DOHH2 (cell line): Measurements from ENCODE around the gene TUBD1.
A peak's percentile ranks its signal among the peaks of the same experiment; 100 is the strongest.
"Not testable (repeated sequence)": the region's sequence is repeated elsewhere in the genome, so short reads cannot be mapped to it uniquely, and the experiment has no call there.

Experiments used
- H3F3A ChIP-seq: fragments of 200-600 bp; sonication (generic), shearing (Covaris generic); 2 replicates; pipeline ENCODE4 v1.6.0; 2016; ENCODE audit warnings: antibody characterized with exemption, mild to moderate bottlenecking; ENCODE audit not compliant: control insufficient read depth, insufficient read depth
- H3K27ac ChIP-seq: fragments of 200-600 bp; sonication (generic); 2 replicates; pipeline ENCODE4 v1.5.1; 2014; ENCODE audit warnings: low read depth, mild to moderate bottlenecking, low read length, moderate library complexity
- H3K27me3 ChIP-seq: fragments of 200-600 bp; sonication (generic); 2 replicates; pipeline ENCODE4 v1.6.1; 2014; ENCODE audit warnings: mild to moderate bottlenecking, low read length, mixed read lengths; ENCODE audit not compliant: control insufficient read depth
- H3K36me3 ChIP-seq: fragments of 200-600 bp; sonication (generic); 2 replicates; pipeline ENCODE4 v1.6.1; 2014; ENCODE audit warnings: mild to moderate bottlenecking, low read length, moderate library complexity, mixed read lengths; ENCODE audit not compliant: control insufficient read depth
- H3K4me1 ChIP-seq: fragments of 200-600 bp; sonication (generic); 2 replicates; pipeline ENCODE4 v1.6.1; 2014; ENCODE audit warnings: mild to moderate bottlenecking, low read length, mixed read lengths; ENCODE audit not compliant: control insufficient read depth
- H3K4me2 ChIP-seq: fragments of 200-600 bp; sonication (generic); 2 replicates; pipeline ENCODE4 v1.6.0; 2014; ENCODE audit warnings: mild to moderate bottlenecking, low read length, moderate library complexity
- H3K4me3 ChIP-seq: fragments of 200-600 bp; sonication (generic); 2 replicates; pipeline ENCODE4 v1.5.1; 2014; ENCODE audit warnings: mild to moderate bottlenecking, low read length, mixed read lengths
- H3K79me2 ChIP-seq: fragments of 200-600 bp; sonication (generic); 2 replicates; pipeline ENCODE4 v1.6.1; 2014; ENCODE audit warnings: mild to moderate bottlenecking, low read length, mixed read lengths; ENCODE audit not compliant: control insufficient read depth
- H3K9me2 ChIP-seq: fragments of 200-600 bp; sonication (generic); replicated peaks from 2 replicates; pipeline ENCODE4 v1.6.1; 2014; ENCODE audit warnings: mild to moderate bottlenecking, low read length, mixed read lengths; ENCODE audit not compliant: control insufficient read depth
- H3K9me3 ChIP-seq: fragments of 200-600 bp; sonication (generic); 2 replicates; pipeline ENCODE4 v1.6.1; 2014; ENCODE audit warnings: antibody characterized with exemption, low read length, mixed read lengths; ENCODE audit not compliant: control insufficient read depth, insufficient read depth
- H4K20me1 ChIP-seq: fragments of 200-600 bp; sonication (generic); 2 replicates; pipeline ENCODE4 v1.6.0; 2014; ENCODE audit warnings: low read depth, mild to moderate bottlenecking, antibody characterized with exemption, low read length, moderate library complexity; ENCODE audit not compliant: control insufficient read depth, insufficient read depth
- EZH2phosphoT487 ChIP-seq: fragments of 200-600 bp; sonication (generic); IDR thresholded peaks from 2 replicates; pipeline ENCODE4 v1.6.1; 2017; ENCODE audit warnings: borderline replicate concordance, mild to moderate bottlenecking, antibody characterized with exemption, low read length, moderate library complexity, mixed read lengths
- TF ChIP-seq, protein P1 (sequence below): fragments of 200-600 bp; sonication (generic); IDR thresholded peaks from one replicate; pipeline ENCODE4 v1.5.1; 2014; ENCODE audit warnings: antibody characterized with exemption, mild to moderate bottlenecking, low read depth, low read length; ENCODE audit not compliant: poor library complexity, severe bottlenecking

The TUBD1 gene

DNA sequence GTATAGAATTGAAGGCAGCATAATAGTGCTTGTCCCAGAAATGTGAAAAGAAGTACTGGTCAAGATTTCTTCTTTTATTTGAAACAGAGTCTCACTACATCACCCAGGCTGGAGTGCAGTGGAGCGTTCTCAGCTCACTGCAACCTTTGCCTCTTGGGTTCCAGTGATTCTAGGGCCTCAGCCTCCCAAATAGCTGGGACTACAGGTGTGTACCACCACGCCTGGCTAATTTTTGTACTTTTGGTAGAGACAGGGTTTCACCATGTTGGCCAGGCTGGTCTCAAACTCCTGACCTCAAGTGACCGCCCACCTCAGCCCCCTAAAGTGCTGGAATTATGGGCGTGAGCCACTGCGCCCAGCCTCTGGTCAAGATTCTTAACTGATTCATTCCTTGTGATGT, 27.9 kb upstream of the TUBD1 start:
- not testable (repeated sequence) for H3K4me1 ChIP-seq, H4K20me1 ChIP-seq, H3K4me3 ChIP-seq, H3K4me2 ChIP-seq, H3K79me2 ChIP-seq, H3K9me3 ChIP-seq, H3F3A ChIP-seq, H3K9me2 ChIP-seq, H3K27me3 ChIP-seq, H3K27ac ChIP-seq
- H3K36me3 ChIP-seq: peaks cover 49% of the 10 kb centered on the region

DNA sequence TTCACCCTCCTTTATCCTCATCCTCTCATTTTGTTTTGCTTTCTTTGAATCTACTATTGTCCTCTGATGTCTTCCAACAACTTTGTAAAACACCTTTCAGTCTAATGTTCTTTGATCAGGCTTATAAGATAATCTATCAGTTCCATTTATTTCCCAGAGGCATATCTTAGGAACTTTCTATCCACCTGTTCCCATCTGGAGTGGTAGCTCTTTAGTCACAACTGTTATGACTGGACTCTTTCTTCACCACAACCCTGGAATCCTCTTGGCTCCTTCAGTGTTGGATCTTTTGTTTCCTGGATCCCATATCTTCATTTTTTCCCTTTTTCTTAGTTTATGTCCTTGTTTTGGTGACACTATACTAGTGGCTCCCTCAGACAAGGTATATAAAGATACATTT, 23.7 kb upstream of the TUBD1 start:
- no peak for TF ChIP-seq EZH2phosphoT487
- TF ChIP-seq, protein P1, sequence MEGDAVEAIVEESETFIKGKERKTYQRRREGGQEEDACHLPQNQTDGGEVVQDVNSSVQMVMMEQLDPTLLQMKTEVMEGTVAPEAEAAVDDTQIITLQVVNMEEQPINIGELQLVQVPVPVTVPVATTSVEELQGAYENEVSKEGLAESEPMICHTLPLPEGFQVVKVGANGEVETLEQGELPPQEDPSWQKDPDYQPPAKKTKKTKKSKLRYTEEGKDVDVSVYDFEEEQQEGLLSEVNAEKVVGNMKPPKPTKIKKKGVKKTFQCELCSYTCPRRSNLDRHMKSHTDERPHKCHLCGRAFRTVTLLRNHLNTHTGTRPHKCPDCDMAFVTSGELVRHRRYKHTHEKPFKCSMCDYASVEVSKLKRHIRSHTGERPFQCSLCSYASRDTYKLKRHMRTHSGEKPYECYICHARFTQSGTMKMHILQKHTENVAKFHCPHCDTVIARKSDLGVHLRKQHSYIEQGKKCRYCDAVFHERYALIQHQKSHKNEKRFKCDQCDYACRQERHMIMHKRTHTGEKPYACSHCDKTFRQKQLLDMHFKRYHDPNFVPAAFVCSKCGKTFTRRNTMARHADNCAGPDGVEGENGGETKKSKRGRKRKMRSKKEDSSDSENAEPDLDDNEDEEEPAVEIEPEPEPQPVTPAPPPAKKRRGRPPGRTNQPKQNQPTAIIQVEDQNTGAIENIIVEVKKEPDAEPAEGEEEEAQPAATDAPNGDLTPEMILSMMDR: no peak
- Histone ChIP-seq H3K27ac (no peak overlapping the region), H3K4me1 (peaks cover 24% of the 10 kb centered on the region), H3K4me2 (no peak overlapping the region), H4K20me1 (no peaks in the 10 kb centered on the region), H3K27me3 (no peaks in the 10 kb centered on the region), H3K9me2 (no peaks in the 10 kb centered on the region), H3K36me3 (peaks cover 70% of the 10 kb centered on the region), H3K9me3 (no peaks in the 10 kb centered on the region), H3K4me3 (no peak overlapping the region), H3F3A (peaks cover 19% of the 10 kb centered on the region), H3K79me2 (peaks cover 10% of the 10 kb centered on the region; the same call in 1 of the 2 replicates)

DNA sequence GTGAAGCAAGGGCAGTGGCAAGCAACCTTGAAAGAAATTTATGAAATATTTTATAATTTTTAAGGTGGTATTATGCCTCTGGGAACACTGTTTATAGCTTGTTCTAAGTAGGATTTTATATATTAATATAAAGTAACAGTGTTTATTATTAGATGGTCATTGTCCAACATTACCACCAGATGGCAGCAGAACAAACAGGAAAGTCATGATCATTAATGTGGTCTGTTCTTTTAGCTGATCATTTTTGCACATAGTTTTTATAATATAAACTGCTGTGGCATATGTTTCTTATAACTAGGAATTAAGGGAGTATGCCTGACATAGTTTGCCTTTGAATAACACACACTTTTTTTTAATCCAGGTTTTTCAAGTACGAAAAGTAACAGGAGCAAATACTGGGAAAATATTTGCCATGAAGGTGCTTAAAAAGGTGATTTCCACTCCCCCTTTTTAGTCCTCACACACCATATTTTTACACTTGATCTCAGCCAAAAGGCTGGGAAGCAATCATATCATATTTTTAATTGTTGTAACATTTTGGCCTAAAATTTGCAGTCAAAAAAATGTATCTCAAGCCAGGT, 21.6 kb upstream of the TUBD1 start:
- Histone ChIP-seq H3F3A (peaks cover 31% of the 10 kb centered on the region), H3K4me2 (peak overlapping the region; percentile 15), H3K9me2 (no peaks in the 10 kb centered on the region), H4K20me1 (no peaks in the 10 kb centered on the region), H3K4me1 (peaks cover 24% of the 10 kb centered on the region), H3K36me3 (peaks cover 53% of the 10 kb centered on the region), H3K4me3 (no peak overlapping the region), H3K9me3 (no peaks in the 10 kb centered on the region), H3K27ac (peak overlapping the region; percentile 48), H3K27me3 (no peaks in the 10 kb centered on the region), H3K79me2 (peaks cover 23% of the 10 kb centered on the region)
- TF ChIP-seq, protein P1: peak; percentile 51
- TF ChIP-seq EZH2phosphoT487: no peak

DNA sequence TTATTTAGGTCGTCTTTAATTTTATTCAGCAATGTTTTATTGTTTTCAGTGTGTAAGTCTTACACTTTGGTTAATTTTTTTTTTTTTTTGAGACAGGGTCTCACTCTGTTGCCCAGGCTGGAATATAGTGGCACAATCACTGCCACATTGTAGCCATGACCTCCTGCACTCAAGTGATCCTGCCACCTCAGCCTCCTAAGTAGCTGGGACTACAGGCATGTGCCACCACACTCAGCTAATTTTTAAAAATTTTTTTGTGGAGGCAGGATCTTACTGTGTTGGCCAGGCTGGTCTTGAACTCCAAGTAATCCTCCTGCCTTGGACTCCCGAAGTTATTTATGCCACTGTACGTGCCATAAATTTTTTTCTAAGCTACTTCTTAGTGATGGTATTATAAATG, 14.7 kb upstream of the TUBD1 start:
- Histone ChIP-seq H3K4me1 (peaks cover 15% of the 10 kb centered on the region), H4K20me1 (no peaks in the 10 kb centered on the region), H3K27ac (no peak overlapping the region), H3K36me3 (peaks cover 18% of the 10 kb centered on the region), H3K79me2 (peaks cover 77% of the 10 kb centered on the region), H3K9me2 (no peaks in the 10 kb centered on the region), H3K27me3 (no peaks in the 10 kb centered on the region), H3F3A (peaks cover 22% of the 10 kb centered on the region; the same call in 1 of the 2 replicates), H3K4me3 (no peak overlapping the region), H3K9me3 (no peaks in the 10 kb centered on the region), H3K4me2 (no peak overlapping the region)
- no peak for TF ChIP-seq EZH2phosphoT487
- TF ChIP-seq, protein P1: no peak
